GM21515 (cell line): ENCODE data around the gene SLC26A2.
A peak's percentile ranks its signal among the peaks of the same experiment; 100 is the strongest.
"Not testable (repeated sequence)": the region's sequence is repeated elsewhere in the genome, so short reads cannot be mapped to it uniquely, and the experiment has no call there.

Source experiments
- ATAC-seq: cut with Tn5 transposase; IDR thresholded peaks from one replicate; pipeline ENCODE4 v1.9.1; 2021; ENCODE audit not compliant: unreplicated experiment

SLC26A2 gene

DNA sequence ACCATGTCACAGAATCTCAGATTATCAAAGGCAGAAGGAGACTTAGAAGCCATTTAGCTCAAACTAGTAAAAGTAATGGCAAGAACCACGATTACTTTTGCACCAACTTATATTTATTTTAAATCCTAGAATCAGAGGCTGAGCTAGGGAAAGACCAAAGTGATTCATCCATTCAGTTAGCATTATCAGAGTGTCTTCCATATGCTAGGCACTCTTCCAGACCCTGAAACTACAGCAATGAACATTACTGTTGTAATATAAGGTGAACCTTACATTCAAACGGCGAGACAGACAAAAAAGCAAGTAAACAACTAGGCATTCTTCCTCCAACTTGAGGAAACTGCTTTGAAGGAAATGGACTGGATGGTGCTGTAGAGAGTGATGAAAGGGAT, 23.9 kb upstream of the SLC26A2 start:
- ATAC-seq: no peak

DNA sequence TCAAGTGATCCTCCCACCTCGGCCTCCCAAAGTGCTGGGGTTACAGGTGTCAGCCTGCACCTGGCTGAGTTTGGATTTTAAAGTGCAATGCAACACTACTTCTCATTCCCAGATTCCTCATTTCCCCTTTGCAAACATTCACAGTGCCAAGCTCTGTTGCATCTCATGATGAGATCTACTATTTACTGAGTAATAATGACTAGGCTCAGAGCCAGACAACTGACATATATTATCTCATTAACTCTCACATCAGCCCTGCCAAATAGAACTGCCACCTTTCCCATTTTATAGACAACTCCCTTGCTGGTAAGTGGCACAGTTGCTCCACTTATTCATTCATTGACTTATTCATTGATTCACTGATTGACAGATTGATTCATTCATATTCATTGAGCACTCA, 22.9 kb upstream of the SLC26A2 start:
- ATAC-seq: no peak

DNA sequence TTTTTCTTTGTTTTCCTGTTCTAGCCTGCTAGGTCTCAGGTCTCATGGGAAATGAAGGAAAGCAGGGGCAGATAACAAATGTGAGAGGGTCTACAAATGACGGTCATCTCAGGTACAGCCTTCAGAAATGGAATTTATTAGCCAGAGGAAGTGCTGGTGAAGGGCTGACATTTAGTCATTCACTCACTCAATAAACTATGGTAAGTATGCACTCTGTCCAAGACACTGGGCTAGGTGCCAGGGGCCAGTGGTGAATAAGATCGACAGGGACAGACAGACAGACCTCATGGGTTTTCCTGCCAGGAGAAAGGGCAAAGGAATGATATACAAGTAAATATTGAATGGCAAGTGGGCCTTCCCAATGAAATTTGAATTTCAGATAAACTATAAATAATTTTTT, 22.3 kb upstream of the SLC26A2 start:
- no peak for ATAC-seq

DNA sequence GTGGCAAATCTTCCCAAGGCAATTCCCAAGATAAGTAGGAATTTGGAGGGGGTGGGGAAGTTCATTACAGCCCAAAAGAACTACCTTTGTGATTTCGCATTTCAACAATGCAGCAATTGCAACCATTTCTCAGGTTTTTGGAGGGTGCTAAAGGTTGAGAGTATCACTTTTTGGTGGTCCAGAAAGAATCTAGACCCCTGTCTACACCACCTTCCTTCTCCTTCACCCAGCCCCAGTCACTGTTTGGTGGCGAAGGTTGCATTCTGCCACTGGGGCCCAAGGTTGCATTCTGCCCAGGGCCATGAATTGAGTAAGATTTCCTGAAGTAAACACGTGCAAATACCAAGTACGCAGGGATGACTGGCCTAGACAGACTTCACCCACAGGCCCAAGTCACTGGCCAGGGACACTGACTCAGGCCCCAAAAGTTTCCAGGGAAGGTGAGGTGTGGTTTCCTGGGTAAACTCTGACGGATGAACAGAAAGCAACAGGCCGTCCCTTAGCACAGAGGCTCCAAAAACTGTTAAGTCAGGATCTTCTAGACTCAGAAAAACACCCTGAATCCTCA, 21.7 kb upstream of the SLC26A2 start:
- ATAC-seq: no peak

DNA sequence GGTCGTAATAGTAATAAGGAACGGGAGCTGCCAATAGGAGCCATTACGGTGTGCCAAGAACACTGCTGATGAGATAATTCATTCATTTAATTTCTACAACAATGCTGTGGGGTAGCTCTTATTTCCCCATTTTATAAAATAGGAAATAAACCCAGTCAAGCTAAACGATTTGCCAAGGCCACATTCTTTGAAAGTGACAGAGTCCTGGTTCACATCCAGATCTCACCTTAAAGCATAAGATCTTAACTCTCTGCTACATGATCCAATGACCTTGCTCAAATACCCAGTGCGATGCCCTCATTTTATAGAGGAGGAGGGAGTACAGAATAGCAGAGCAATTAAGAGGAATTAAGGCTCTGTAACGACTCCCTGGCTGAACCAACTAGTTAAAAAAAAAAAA, 21.0 kb upstream of the SLC26A2 start:
- no peak for ATAC-seq

DNA sequence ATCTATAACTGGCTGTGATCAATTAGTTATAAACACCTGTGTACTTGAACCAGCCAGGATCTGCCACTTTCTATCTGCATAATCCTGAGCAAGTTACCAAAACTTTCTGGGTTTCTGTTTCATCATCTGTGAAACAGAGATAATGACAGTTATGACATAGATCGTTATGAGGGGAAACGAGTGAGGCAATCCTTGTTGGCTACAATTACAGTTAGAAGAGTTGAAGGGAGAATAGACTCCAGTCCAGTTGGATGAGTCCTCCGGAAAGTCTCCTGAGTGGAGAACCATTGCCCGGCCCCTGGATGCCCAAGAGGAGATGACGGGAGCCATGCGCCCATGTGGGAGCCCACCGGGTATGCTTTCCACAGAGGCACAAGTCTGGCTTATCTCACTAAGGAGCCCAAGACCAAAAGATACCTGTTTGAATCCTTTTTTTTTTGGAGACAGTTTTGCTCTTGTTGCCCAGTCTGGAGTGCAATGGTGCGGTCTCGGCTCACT, 20.4 kb upstream of the SLC26A2 start:
- ATAC-seq: peak; percentile 84

DNA sequence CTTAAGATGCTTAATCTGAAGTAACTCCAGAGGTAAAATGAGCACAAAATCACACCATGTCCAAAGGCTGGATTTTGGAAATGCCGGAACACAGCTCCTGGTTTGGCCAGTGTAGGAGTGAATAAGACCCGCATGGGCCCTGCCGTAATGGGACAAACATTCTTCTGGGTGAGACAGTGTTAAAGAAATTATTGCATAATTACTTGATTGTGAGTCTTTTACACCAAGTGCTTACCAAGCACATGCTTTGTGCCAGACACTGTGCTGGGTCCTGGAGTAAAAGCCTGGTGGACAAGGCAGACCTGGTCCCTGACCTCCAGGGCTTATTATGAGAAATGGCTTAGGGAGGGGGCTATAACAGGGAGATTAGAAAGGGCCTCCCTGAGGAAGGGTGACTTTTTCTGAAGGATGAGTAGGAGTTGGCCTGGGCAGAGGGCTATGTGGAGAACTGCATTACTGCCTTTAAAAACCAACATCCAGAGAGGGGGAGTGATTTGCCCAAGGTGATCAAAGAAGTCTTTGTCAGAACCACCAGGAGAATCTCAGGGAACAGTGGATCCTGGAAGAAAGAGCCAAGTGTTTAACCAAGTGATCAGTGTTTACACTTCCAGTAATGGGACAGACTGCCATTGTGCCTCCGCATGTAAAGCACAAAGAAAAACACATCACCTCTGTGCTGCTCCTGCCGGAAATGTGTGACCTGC, 19.5 kb upstream of the SLC26A2 start:
- no peak for ATAC-seq

DNA sequence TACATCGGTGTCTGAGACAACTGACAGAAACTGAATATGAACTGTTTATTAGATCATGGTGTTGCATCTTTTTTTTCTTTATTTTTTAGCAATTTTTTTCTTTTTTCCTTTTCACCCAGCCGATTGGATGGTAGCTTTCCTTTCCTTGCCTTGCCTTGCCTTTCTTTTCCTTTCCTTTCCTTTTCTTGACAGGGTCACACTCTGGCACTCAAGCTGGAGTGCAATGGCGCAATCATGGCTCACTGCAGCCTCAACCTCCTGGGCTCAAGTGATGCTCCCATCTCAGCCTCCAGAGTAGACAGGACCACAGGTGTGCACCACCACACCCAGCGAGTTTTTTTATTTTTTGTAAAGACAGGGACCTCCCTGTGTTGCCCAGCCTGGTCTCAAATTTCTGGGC, 18.8 kb upstream of the SLC26A2 start:
- no peak for ATAC-seq

DNA sequence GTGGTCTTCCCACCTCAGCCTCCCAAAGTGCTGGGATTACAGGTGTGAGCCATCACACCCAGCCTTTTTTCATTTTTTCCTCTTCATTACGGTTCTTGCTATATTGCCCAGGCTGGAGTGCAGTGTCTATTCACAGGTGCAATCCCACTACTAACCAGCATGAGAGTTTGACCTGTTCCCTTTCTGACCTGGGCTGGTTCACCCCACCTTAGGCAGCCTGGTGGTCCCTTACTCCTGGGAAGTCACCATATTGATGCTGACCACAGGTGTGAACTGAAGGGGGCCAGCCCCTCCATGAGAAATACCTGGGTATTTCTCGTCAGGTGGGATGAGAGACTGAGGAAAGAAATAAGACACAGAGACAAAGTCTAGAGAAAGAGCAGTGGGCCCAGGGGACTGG, 18.4 kb upstream of the SLC26A2 start:
- no peak for ATAC-seq

DNA sequence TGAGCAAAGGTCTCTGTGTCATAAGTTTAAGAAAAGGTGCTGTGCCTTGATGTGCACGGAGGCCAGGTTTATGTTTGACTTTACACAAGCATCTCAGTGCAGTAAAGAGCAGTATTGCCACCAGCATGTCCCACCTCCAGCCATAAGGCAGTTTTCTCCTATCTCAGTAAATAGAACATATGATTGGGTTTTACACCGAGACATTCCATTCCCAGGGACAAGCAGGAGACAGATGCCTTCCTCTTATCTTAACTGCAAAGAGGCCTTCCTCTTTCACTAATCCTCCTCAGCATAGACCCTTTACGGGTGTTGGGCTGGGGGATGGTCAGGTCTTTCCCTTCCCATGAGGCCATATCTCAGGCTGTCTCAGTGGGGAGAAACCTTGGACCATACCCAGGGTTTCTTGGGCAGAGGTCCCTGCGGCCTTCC, 17.8 kb upstream of the SLC26A2 start:
- ATAC-seq: not testable (repeated sequence)

DNA sequence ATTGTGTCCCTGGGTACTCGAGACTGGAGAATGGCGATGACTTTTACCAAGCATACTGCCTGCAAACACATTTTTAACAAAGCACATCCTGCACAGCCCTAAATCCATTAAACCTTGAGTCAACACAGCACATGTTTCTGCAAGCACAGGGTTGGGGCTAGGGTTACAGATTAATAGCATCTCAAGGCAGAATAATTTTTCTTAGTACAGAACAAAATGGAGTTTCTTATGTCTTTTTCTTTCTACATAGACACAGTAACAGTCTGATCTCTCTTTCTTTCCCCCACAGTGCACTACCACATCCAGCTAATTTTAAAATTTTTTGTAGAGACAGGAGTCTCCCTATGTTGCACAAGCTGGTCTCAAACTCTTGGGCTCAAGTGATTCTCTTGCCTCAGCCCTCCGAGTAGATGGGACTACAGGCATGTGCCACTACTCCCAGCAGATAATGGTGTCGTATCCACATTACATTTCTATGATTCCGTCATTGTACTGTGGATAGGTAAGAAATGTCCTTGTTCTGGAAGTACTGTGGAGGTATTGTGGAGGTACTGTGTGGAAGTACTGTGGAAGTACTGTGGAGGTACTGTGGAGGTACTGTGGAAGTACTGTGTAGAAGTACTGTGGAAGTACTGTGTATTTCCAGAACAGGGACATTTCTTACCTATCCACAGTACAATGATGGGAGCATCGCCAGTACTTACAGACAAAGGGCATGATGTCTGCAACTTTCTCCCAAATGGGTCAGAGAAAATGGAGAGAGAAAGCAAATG, 17.2 kb upstream of the SLC26A2 start:
- not testable (repeated sequence) for ATAC-seq

DNA sequence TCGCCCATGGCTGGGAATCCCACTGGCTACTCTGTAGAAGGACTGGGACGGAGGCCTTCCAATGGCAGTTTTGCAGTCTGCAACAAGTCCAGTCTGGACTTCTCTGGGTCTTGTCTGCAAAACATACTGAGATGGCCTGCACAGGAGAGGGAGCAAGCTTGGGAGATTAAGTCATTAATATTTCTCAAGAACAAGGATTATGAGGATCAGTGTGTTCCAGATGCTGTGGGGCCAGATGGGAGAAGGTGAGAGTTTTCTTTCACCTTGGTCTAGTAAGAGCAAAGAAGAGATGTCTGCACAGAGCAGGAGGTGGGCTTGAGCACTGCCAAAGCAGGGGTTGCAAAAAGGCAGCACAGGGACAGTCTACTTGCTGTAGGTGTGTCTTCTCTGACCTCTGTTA, 15.9 kb upstream of the SLC26A2 start, which contains the start of gene PDE6A:
Gene PDE6A, minus strand, starts transcription at position 128 of the 400 bp plus-strand sequence. Its CDS starts 120 bp downstream, at position 8.
- no peak for ATAC-seq

DNA sequence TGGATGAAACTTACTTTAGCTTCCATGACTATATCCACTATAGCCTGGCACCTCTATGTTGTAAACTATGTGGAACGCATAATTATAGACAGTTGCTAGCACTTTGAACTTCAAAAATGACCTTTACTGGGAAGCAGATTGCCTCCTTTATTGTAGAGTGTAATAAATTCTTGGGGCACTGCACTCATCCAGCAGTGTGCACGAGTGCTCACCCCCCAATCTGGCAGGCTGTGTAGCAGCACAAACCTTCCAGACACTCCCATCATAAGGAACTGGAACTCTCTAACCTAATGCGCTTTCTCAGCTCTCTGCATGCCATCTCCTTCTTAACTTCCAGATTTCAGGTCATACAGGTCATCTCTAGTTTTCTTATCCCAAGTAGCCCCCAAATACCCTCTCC, 14.4 kb upstream of the SLC26A2 start:
- ATAC-seq: no peak

DNA sequence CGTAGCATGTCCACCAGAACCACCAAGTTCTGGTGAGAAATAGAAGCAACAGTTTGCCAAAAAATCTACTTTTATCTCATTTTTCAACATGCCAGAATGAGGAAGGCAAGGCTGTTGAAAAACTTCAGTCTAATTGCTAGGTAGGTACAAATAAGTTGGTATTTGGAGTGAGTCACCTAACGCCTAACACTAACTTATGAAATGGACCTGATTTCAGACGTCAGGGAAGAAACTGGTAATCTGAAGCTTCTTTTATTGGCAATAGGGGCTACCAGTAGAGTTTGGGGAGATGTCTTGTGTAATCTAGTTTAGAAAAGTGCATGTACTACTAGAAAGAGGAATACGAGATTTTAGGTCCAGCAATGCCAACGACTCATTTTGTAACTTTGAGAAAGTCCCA, 11.6 kb upstream of the SLC26A2 start:
- ATAC-seq: no peak

DNA sequence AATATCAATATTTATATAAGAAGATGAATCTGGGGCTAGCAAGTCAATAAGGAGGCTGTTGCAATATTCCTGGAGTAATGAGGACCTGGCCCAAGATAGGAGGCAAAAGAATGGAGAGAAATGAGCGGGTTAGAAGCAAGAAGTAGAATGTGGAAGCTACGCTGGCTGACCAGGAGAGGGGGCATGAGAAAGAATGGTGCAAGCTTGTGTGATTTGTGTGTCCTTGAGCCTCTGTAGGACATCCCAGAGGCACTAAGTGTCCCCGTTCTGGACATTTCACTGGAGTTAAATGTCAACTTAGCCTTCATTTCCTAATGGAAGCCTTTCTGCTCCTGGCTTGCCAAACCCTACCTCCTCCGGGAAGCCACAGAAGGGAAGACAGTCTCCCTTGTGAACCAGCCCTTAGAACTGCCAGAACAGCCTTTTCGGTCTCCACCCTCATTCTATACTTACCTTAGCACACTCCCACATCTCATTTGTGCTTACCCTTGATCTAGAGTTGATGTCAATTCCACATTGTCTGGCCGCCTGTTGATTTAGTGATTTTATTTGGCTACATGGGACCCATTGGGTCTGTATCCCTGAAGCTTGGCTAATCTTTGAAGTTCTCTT, 9.3 kb upstream of the SLC26A2 start:
- no peak for ATAC-seq

DNA sequence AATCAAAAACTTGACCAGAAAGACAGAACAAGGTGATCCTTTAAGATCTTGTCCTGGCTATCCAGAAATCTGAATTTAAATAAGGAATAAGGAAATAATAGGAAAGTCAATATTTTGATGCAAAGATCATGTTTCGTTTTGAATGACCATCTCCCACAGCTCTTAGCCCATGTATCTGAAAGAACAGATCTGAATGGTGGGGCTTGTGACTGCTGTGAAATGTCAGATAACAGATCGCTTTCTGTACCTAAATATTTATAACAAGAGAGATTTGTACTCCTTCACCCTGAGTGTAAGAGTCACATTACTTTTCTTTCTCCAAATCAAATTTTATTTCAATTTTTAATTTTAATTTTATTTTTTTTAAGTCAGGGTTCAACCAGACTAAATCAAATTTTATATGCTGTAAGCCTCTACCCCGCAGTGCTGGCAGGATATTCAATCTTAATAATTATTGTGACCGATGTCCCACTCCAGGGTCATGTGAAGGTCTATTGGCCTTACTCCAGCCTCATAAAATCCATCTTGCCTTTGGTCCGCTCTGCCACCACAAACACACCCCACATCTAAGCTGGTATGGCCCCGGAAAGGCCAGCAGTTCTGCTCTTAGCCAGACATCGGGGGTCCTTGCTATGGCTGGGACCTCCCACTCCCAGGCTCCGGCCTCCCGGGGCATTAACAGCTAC, 7.0 kb upstream of the SLC26A2 start:
- no peak for ATAC-seq

DNA sequence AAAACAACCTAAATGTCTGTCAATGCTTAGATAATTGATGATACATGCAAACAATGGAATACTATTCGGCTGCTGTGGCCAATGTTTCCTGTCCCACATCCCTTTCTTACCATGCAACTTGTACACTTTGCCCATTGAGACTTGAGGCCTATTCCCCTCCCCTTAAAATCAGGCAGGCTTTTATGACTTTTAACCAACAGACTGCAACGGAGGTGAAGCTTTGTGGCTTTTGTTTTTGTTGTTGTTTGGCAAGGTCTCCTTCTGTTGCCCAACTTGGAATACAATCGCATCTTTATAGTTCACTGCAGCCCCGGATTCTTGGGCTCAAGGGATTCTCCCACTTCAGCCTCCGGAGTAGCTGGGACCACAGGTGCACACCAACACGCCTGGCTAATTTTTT, 5.8 kb upstream of the SLC26A2 start:
- no peak for ATAC-seq

DNA sequence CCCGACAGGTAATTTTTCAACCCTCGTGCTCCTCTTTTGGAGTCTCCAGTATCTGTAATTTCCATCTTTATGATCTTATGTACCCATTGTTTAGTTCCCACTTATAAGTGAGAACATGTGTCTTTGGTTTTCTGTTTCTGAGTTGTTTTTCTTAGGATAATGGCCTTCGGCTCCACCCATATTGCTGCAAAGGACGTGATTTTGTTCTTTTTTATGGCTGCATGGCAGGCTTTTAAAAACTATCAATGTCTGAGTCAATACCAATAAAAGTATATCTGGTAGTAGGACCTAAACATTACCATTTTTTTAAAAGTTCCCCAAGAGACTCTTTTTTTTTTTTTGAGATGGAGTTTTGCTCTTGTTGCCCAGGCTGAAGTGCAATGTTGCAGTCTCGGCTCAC, 3.9 kb upstream of the SLC26A2 start:
- ATAC-seq: no peak

DNA sequence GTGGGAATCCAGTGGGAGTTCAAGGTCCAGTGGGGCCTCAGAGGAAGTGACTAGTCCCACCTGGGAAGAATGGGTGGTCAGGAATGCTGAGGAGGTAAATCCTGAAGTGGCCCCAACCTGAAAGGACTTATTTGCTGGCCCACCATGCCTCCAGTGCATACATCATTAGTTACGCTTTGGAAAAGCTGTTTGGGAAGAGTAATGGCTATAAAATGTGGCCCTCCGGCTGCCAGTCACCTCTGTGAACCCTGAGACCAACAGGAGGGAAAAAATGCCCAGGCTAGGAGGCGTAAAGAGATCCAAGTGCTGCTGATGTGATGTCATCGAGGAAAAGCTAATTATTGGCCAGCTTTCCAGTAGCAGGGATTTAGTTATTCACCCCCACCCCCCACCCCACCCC, 2.7 kb upstream of the SLC26A2 start:
- ATAC-seq: no peak

DNA sequence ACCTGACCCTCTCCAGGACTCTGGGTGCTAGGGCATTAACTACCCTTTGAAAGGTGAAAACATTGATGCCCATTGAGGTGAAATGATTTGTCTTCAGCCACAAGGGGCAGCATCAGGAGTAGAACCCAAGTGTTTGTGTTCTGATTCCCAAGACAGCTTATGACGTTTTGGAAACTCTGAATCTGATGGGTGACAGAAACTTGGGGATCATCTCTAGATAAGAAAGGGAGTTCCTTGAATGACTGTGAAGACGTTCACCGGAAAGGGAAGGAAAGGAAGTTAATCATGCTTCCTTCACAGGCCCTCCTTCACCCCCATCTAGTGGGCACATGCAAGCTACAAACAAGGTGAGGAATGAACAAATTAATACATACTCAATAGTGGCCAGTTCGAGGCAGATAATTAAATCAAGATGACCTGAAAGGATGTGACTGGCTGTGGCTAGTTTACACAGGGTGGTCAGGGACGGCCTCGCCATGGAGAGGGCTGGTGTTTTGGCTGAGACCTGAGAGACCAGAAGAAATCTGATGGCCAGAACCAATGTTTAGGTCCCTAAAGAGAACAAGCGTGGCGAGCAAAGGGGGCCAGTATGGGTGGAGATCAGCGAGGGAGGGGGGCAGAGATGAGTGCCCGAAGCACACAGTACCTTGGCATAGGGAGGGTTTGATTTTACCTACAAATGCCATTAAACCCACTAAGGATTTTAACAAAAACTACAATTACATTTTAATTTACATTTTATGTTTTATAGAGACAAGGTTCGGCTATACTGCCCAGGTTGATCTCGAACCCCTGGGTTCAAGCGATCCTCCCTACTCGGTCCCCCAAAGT, 937 bp upstream of the SLC26A2 start:
- ATAC-seq: no peak
